ENCODE data around the gene KCNJ14. TPM values are rescaled to one million over a fixed set of nuclear protein-coding genes. Genes with fewer than 3 reads are reported as not detected.
A peak's percentile ranks its signal among the peaks of the same experiment; 100 is the strongest.

KCNJ14 gene
- total and polyA plus RNA-seq, 8 donors = 0.52 to 1.3 (median 1.1) TPM

GRCh38 chr19:48508729-48509411 lies 53.5 kb downstream of the KCNJ14 start:
- Histone ChIP-seq H3K4me3 (no peak overlapping the region), H3K27ac (no peak overlapping the region), H3K9me3 (no peaks in the 10 kb centered on the region), H3K36me3 (no peaks in the 10 kb centered on the region), H3K27me3 (peaks cover 29 to 56% of the 10 kb centered on the region in 2 donors), H3K4me1 (peaks cover 0 to 23% of the 10 kb centered on the region in 2 donors)
- ATAC-seq (no peak), DNase-seq (no peak)
- no peak for TF ChIP-seq CTCF (IDR thresholded peaks at IDR 0.05)
- intact Hi-C loops (cut with DNase I) = loop anchor here in 1 of 2 donors (10.0 kb wide), 1 partner anchor 76 kb away; no protein-coding TSS in a partner anchor

GRCh38 chr19:48509467-48510194 lies 54.3 kb downstream of the KCNJ14 start:
- Histone ChIP-seq H3K27ac (no peak overlapping the region), H3K27me3 (peaks cover 29 to 61% of the 10 kb centered on the region in 2 donors), H3K9me3 (no peaks in the 10 kb centered on the region), H3K36me3 (no peaks in the 10 kb centered on the region), H3K4me1 (peaks cover 0 to 23% of the 10 kb centered on the region in 2 donors), H3K4me3 (no peak overlapping the region)
- ATAC-seq (no peak), DNase-seq (no peak)
- intact Hi-C loops (cut with DNase I) = loop anchor here in 1 of 2 donors (10.0 kb wide), 1 partner anchor 75 kb away; no protein-coding TSS in a partner anchor
- TF ChIP-seq CTCF (IDR thresholded peaks at IDR 0.05) = no peak

GRCh38 chr19:48510421-48511268 lies 55.3 kb downstream of the KCNJ14 start:
- intact Hi-C loops (cut with DNase I) = no loop called here
- Histone ChIP-seq H3K36me3 (no peaks in the 10 kb centered on the region), H3K27ac (no peak overlapping the region), H3K4me1 (peaks cover 0 to 23% of the 10 kb centered on the region in 2 donors), H3K4me3 (no peak overlapping the region), H3K9me3 (no peaks in the 10 kb centered on the region), H3K27me3 (peaks cover 29 to 61% of the 10 kb centered on the region in 2 donors)
- no peak for TF ChIP-seq CTCF (IDR thresholded peaks at IDR 0.05)
- DNase-seq (peak in 1 of 4 donors; percentile 59), ATAC-seq (peak; percentile 77)

- no peaks in the 10 kb centered on the region for H3K36me3 ChIP-seq
- H3K4me3 ChIP-seq = no peak overlapping the region
- no peak overlapping the region for H3K27ac ChIP-seq
- H3K4me1 ChIP-seq = peaks cover 0 to 23% of the 10 kb centered on the region in 2 donors
- ATAC-seq (no peak), DNase-seq (no peak)
- H3K27me3 ChIP-seq = peaks cover 29 to 61% of the 10 kb centered on the region in 2 donors
- no peaks in the 10 kb centered on the region for H3K9me3 ChIP-seq
- no peak for TF ChIP-seq CTCF (IDR thresholded peaks at IDR 0.05)
- intact Hi-C loops (cut with DNase I) = no loop called here
Measured at GRCh38 chr19:48511321-48511731, 56.0 kb downstream of the KCNJ14 start.

All from left lung (tissue), 10 donors.